NCI-H2107 treated with DMSO at 0.1 percent for 48 hours (cell line): ENCODE data around the gene PTAFR.

Source experiments
- DNase-seq: peaks from one replicate; lab custom pipeline; 2025; ENCODE audit not compliant: unreplicated experiment; lab: John Stamatoyannopoulos, UW

The PTAFR gene

GRCh38 chr1:28178690-28179485, 2.4 kb upstream of the PTAFR start:
- no peak for DNase-seq

GRCh38 chr1:28175955-28176485, 470 bp downstream of the PTAFR start:
- DNase-seq, result no peak

- DNase-seq, result no peak
These were observed 2.6 kb downstream of the PTAFR start for GRCh38 chr1:28173980-28174297.

- DNase-seq, result no peak
These were observed 3.1 kb downstream of the PTAFR start for GRCh38 chr1:28173151-28173979.

- no peak for DNase-seq
These were observed 3.8 kb downstream of the PTAFR start for GRCh38 chr1:28172713-28173150.

- no peak for DNase-seq
These were observed 5.2 kb downstream of the PTAFR start for GRCh38 chr1:28171246-28171645.

GRCh38 chr1:28170001-28170596, 6.4 kb downstream of the PTAFR start:
- DNase-seq, result no peak

- DNase-seq, result no peak
These were observed 12.9 kb downstream of the PTAFR start for GRCh38 chr1:28163496-28164161.

- DNase-seq, result no peak
These were observed 14.3 kb downstream of the PTAFR start for GRCh38 chr1:28162151-28162550.

GRCh38 chr1:28161751-28162150, 14.7 kb downstream of the PTAFR start:
- DNase-seq, result no peak

- no peak for DNase-seq
These were observed 15.7 kb downstream of the PTAFR start for GRCh38 chr1:28160782-28161266.

GRCh38 chr1:28159680-28160079, 16.8 kb downstream of the PTAFR start:
- no peak for DNase-seq

- DNase-seq, result no peak
These were observed 17.2 kb downstream of the PTAFR start for GRCh38 chr1:28159243-28159642.

- DNase-seq, result no peak
These were observed 18.6 kb downstream of the PTAFR start for GRCh38 chr1:28157894-28158293.

GRCh38 chr1:28156821-28157220, 19.7 kb downstream of the PTAFR start:
- DNase-seq, result no peak

- DNase-seq, result no peak
These were observed 20.9 kb downstream of the PTAFR start for GRCh38 chr1:28155628-28156027.

- DNase-seq, result no peak
These were observed 22.4 kb downstream of the PTAFR start for GRCh38 chr1:28154078-28154594.

GRCh38 chr1:28150125-28150780, 26.2 kb downstream of the PTAFR start:
- DNase-seq, result no peak

GRCh38 chr1:28148880-28149195, 27.7 kb downstream of the PTAFR start:
- DNase-seq, result no peak
